Mucosa of descending colon (tissue), 3 donors: ENCODE measurements around the gene SIL1. TPM values are rescaled to one million over a fixed set of nuclear protein-coding genes. Genes with fewer than 3 reads are reported as not detected.

Experiments
- ATAC-seq: fragments of 200-7000 bp; cut with Tn5 transposase; one replicate; pipeline ENCODE4 v1.9.1; 2020; ENCODE audit warnings: mild to moderate bottlenecking, moderate library complexity
- DNase-seq, 3 donors: peaks; one replicate each; pipeline ENCODE4 v3.0.0-alpha.2; 2020
- H3K36me3 ChIP-seq: fragments of 200-600 bp; one replicate; pipeline ENCODE4 v1.8.0; 2021; ENCODE audit warnings: low read depth, mild to moderate bottlenecking
- H3K4me1 ChIP-seq: fragments of 200-600 bp; one replicate; pipeline ENCODE4 v1.8.0; 2021; ENCODE audit warnings: low read depth, mild to moderate bottlenecking
- H3K4me3 ChIP-seq: fragments of 200-600 bp; one replicate; pipeline ENCODE4 v1.8.0; 2021; ENCODE audit warnings: mild to moderate bottlenecking
- H3K9me3 ChIP-seq: fragments of 200-600 bp; one replicate; pipeline ENCODE4 v1.8.0; 2021; ENCODE audit warnings: mild to moderate bottlenecking
- CTCF ChIP-seq: fragments of 200-600 bp; IDR thresholded peaks from one replicate; pipeline ENCODE4 v1.8.0; 2022; ENCODE audit warnings: antibody characterized with exemption, mild to moderate bottlenecking
- intact Hi-C, 2 donors: fragments of 100-400 bp; cut with DNase I in 1 of 2; cut with micrococcal nuclease in 1 of 2; formaldehyde crosslinking; loops; one replicate each; pipeline versions ENCODE4 v1.11.0 to v1.11.1; 2022; cut with DNase I, micrococcal nuclease
- total RNA-seq, 3 donors: library from RNA; stranded (reverse); fragmentation: NEBNext Ultra II Directional in 2 of 3; extraction: Animal tissue kit (Norgen Biotek cat#: 25700) in 2 of 3; gene quantifications; one replicate each; pipeline versions ENCODE4 v1.2.1 to v1.2.4, GENCODE V29; 2021 to 2023
- donor health status: DM: no; HTN: no; CAD: no; lungs with moderate emphysema.
- donor health status: DM: no; HTN: no; CAD: no.
- donor health status: DM: no; HTN: yes; CAD: no.

The SIL1 gene
- total RNA-seq, 3 donors from 2014 or later = 35.2 to 35.8 (median 35.6) TPM

- H3K9me3 ChIP-seq = no peaks in the 10 kb centered on the region
- H3K36me3 ChIP-seq = no peaks in the 10 kb centered on the region
- no peak overlapping the region for H3K4me3 ChIP-seq
- no peak for TF ChIP-seq CTCF
- intact Hi-C loops = no loop called here
- no peaks in the 10 kb centered on the region for H3K4me1 ChIP-seq
- ATAC-seq (no peak), DNase-seq (no peak)
Measured at GRCh38 chr5:139065306-139065705, 132.9 kb downstream of the SIL1 start.

GRCh38 chr5:139064613-139065012 lies 133.6 kb downstream of the SIL1 start:
- TF ChIP-seq CTCF = no peak
- no peak for DNase-seq
- no peaks in the 10 kb centered on the region for H3K36me3 ChIP-seq
- no peaks in the 10 kb centered on the region for H3K9me3 ChIP-seq
- no peaks in the 10 kb centered on the region for H3K4me1 ChIP-seq
- no peak overlapping the region for H3K4me3 ChIP-seq
- ATAC-seq = peak; percentile 35
- intact Hi-C loops = no loop called here

GRCh38 chr5:139063664-139064054 lies 134.5 kb downstream of the SIL1 start:
- Histone ChIP-seq H3K4me1 (no peaks in the 10 kb centered on the region), H3K9me3 (no peaks in the 10 kb centered on the region), H3K4me3 (no peak overlapping the region), H3K36me3 (no peaks in the 10 kb centered on the region)
- intact Hi-C loops = no loop called here
- DNase-seq (no peak), ATAC-seq (no peak)
- no peak for TF ChIP-seq CTCF

- H3K36me3 ChIP-seq = no peaks in the 10 kb centered on the region
- no peak for TF ChIP-seq CTCF
- ATAC-seq (peak; percentile 86), DNase-seq (peak in 1 of 3 donors; percentile 19)
- H3K4me1 ChIP-seq = no peaks in the 10 kb centered on the region
- no peak overlapping the region for H3K4me3 ChIP-seq
- H3K9me3 ChIP-seq = no peaks in the 10 kb centered on the region
- intact Hi-C loops = no loop called here
Measured at GRCh38 chr5:139062910-139063663, 135.1 kb downstream of the SIL1 start.

- no peaks in the 10 kb centered on the region for H3K9me3 ChIP-seq
- DNase-seq (no peak), ATAC-seq (no peak)
- H3K4me1 ChIP-seq = no peaks in the 10 kb centered on the region
- no peak overlapping the region for H3K4me3 ChIP-seq
- intact Hi-C loops = no loop called here
- no peaks in the 10 kb centered on the region for H3K36me3 ChIP-seq
- no peak for TF ChIP-seq CTCF
Measured at GRCh38 chr5:139061856-139062255, 136.3 kb downstream of the SIL1 start.
